GM11168 (cell line): ENCODE measurements around the gene PSMA3.
"Not testable (repeated sequence)": the region's sequence is repeated elsewhere in the genome, so short reads cannot be mapped to it uniquely, and the experiment has no call there.

Source experiments
- in situ Hi-C: fragments of 300-500 bp; cut with MboI; formaldehyde crosslinking; loops from one replicate; pipeline ENCODE4 v1.12.0; 2022; ENCODE audit warnings: low sequenced_read_pairs; ENCODE audit not compliant: unreplicated experiment

The PSMA3 gene

GRCh38 chr14:58244556-58245387 lies at the start of gene PSMA3:
TSS of gene PSMA3 (plus strand) at chr14:58244843. CDS start at chr14:58244921, 78 bp downstream.
- in situ Hi-C loops, result no loop called here

- in situ Hi-C loops, result no loop called here
These were observed 48.4 kb upstream of the PSMA3 start for GRCh38 chr14:58196198-58196597.

GRCh38 chr14:58198086-58198485 lies 46.6 kb upstream of the PSMA3 start:
- in situ Hi-C loops, result no loop called here

GRCh38 chr14:58199726-58200479 lies 44.7 kb upstream of the PSMA3 start, which contains the start of gene ACTR10:
TSS of gene ACTR10 (plus strand) at chr14:58200149. CDS start at chr14:58200218, 69 bp downstream.
- in situ Hi-C loops, result no loop called here

- in situ Hi-C loops, result no loop called here
These were observed 44.2 kb upstream of the PSMA3 start for GRCh38 chr14:58200480-58200841.

GRCh38 chr14:58200846-58201245 lies 43.8 kb upstream of the PSMA3 start:
- in situ Hi-C loops, result no loop called here

GRCh38 chr14:58213176-58213575 lies 31.5 kb upstream of the PSMA3 start:
- in situ Hi-C loops, result no loop called here

- in situ Hi-C loops, result no loop called here
These were observed 29.3 kb upstream of the PSMA3 start for GRCh38 chr14:58215191-58215914.

- in situ Hi-C loops, result no loop called here
These were observed 28.1 kb upstream of the PSMA3 start for GRCh38 chr14:58216544-58216943.

GRCh38 chr14:58227096-58227819 lies 17.4 kb upstream of the PSMA3 start:
- in situ Hi-C loops, result no loop called here

GRCh38 chr14:58238252-58239243 lies 6.1 kb upstream of the PSMA3 start:
- in situ Hi-C loops, result no loop called here

- in situ Hi-C loops, result no loop called here
These were observed 5.1 kb upstream of the PSMA3 start for GRCh38 chr14:58239244-58240195.

GRCh38 chr14:58243790-58244555 lies 670 bp upstream of the PSMA3 start:
- in situ Hi-C loops, result no loop called here

- in situ Hi-C loops, result no loop called here
These were observed 919 bp downstream of the PSMA3 start for GRCh38 chr14:58245562-58245961.

- in situ Hi-C loops, result no loop called here
These were observed 5.0 kb downstream of the PSMA3 start for GRCh38 chr14:58249611-58250010.

- in situ Hi-C loops, result no loop called here
These were observed 13.5 kb downstream of the PSMA3 start for GRCh38 chr14:58258156-58258555.

- in situ Hi-C loops, result not testable (repeated sequence)
These were observed 17.4 kb downstream of the PSMA3 start for GRCh38 chr14:58262005-58262404.
